Psoas muscle (tissue), 8 donors: ENCODE data around the gene CHRNA1. TPM values are rescaled to one million over a fixed set of nuclear protein-coding genes. Genes with fewer than 3 reads are reported as not detected.
A peak's percentile ranks its signal among the peaks of the same experiment; 100 is the strongest.

ENCODE experiments used
- ATAC-seq, 4 donors: fragments of 200-7000 bp; cut with Tn5 transposase; one replicate each; pipeline ENCODE4 v1.9.1; 2020; ENCODE audit warnings: moderate library complexity in 3 of 4, mild to moderate bottlenecking in 2 of 4
- DNase-seq, 2 donors: peaks; one replicate each; pipeline ENCODE4 v3.0.0-alpha.2; 2020
- H3K27ac ChIP-seq: fragments of 200-600 bp; one replicate; pipeline ENCODE4 v1.8.0; 2022
- H3K27me3 ChIP-seq, 3 donors: fragments of 200-600 bp in 1 of 3; one replicate each; pipeline versions ENCODE4 v1.6.1 to v1.8.0; 2013 to 2022; ENCODE audit warnings: low read length in 2 of 3, mild to moderate bottlenecking in 2 of 3, moderate library complexity in 1 of 3; ENCODE audit not compliant: insufficient read depth in 3 of 3
- H3K36me3 ChIP-seq, 2 donors: fragments of 200-600 bp in 1 of 2; one replicate each; pipeline versions ENCODE4 v1.6.1 to v1.8.0; 2013 to 2022; ENCODE audit warnings: low read depth in 1 of 2, mild to moderate bottlenecking in 1 of 2, moderate library complexity in 1 of 2; ENCODE audit not compliant: insufficient read depth in 1 of 2
- H3K4me1 ChIP-seq: fragments of 200-600 bp; one replicate; pipeline ENCODE4 v1.8.0; 2022
- H3K4me3 ChIP-seq: fragments of 200-600 bp; one replicate; pipeline ENCODE4 v1.8.0; 2022; ENCODE audit warnings: mild to moderate bottlenecking
- H3K9me3 ChIP-seq: fragments of 200-600 bp; one replicate; pipeline ENCODE4 v1.8.0; 2022
- WGBS, 3 donors: extraction: QIAGEN DNeasy Blood & Tissue Kit; methylation state at CpG; one replicate each; pipeline versions ENCODE4 v1.1.6 to v1.1.7; 2013; 5-methylcytosine and 5-hydroxymethylcytosine counted together
- intact Hi-C, 2 donors: fragments of 100-400 bp; cut with DNase I; formaldehyde crosslinking; loops; one replicate each; pipeline versions ENCODE4 v1.11.0 to v1.14.2; 2022
- polyA plus RNA-seq, 3 donors: library from polyadenylated mRNA; stranded (reverse); fragments of 200-250 nt; gene quantifications; one replicate each; pipeline ENCODE4 v1.2.3, GENCODE V29; 2013
- total RNA-seq, 4 donors: library from RNA; stranded (reverse); fragmentation: NEBNext Ultra II Directional in 2 of 4; extraction: Animal tissue kit (Norgen Biotek cat#: 25700) in 2 of 4; gene quantifications; one replicate each; pipeline versions ENCODE4 v1.2.1 to v1.2.4, GENCODE V29; 2021 to 2023
- TF ChIP-seq, protein P1 (sequence below): fragments of 200-600 bp; IDR thresholded peaks from one replicate; pipeline ENCODE4 v1.8.0; 2022; ENCODE audit warnings: antibody characterized with exemption
- donor health status: healthy with polysubstance abuse.
- donor health status: DM: no; HTN: no; CAD: no; lungs with moderate emphysema.
- donor health status: Bipolar disorder and iron deficiency.
- donor health status: healthy.
- donor health status: DM: yes; HTN: yes; CAD: no.
- donor health status: DM: no; HTN: no; CAD: no.
- donor health status: DM: no; HTN: no; CAD: no.
- donor health status: DM: yes; HTN: yes; CAD: no.

The CHRNA1 gene
- total and polyA plus RNA-seq, 7 donors, result 31.7 to 278 (median 123) TPM

DNA sequence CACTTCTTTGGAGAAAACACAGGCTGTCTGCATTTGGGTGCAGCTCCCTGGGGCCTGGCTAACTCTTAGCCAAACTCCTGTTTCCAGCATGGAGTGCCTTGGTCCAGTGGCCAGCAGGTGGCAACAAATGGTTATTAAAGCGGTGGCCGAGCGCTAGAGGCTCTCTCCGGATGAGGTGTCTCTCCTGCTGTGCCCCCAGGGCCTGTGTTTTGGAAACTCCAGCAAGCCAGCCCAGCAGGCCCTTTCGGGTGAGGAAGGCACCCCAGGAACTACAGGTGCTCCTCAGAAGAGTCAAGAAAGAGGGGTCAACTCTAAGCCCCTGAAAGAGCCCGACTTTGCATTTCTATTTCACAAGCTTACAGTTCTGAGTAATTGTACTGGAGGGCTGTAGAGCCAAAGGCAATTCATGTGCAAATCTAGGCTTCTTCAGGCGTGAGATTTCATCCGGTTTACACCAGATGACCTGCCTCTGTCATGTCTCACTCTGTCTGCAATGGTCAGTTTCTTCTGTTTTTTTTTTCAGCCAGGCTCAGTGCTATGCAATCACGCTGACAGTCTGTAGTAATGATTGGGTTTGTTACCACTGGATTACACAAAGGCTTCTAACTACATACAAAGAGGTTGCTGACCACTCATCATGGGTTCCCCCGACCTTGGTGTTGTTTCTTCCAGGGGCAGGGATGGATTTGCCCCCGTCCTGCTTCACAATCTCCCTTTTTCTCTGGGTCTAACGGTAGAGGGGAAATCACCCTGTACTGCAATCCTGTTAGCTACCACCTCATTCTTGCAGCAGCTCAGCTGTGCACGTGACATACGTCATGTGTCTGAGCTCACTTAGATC, 7.6 kb upstream of the CHRNA1 start:
- H3K4me3 ChIP-seq, result no peak overlapping the region
- H3K27ac ChIP-seq, result no peak overlapping the region
- TF ChIP-seq, protein P1, sequence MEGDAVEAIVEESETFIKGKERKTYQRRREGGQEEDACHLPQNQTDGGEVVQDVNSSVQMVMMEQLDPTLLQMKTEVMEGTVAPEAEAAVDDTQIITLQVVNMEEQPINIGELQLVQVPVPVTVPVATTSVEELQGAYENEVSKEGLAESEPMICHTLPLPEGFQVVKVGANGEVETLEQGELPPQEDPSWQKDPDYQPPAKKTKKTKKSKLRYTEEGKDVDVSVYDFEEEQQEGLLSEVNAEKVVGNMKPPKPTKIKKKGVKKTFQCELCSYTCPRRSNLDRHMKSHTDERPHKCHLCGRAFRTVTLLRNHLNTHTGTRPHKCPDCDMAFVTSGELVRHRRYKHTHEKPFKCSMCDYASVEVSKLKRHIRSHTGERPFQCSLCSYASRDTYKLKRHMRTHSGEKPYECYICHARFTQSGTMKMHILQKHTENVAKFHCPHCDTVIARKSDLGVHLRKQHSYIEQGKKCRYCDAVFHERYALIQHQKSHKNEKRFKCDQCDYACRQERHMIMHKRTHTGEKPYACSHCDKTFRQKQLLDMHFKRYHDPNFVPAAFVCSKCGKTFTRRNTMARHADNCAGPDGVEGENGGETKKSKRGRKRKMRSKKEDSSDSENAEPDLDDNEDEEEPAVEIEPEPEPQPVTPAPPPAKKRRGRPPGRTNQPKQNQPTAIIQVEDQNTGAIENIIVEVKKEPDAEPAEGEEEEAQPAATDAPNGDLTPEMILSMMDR, result peak; percentile 78
- intact Hi-C loops, result loop anchor here (2.0 to 5.0 kb wide), 3 partner anchors 75 to 221 kb away; no protein-coding TSS in a partner anchor
- H3K9me3 ChIP-seq, result no peaks in the 10 kb centered on the region
- peak; percentile 93 to 97 (median 94) for ATAC-seq
- WGBS, 3 donors, result 22 to 35% (median 23%) methylated on average over 14 of the region's 14 CpGs
- peaks cover 6% of the 10 kb centered on the region for H3K4me1 ChIP-seq
- H3K27me3 ChIP-seq, result no peaks in the 10 kb centered on the region
- peak; percentile 72 to 81 for DNase-seq
- H3K36me3 ChIP-seq, result no peaks in the 10 kb centered on the region

DNA sequence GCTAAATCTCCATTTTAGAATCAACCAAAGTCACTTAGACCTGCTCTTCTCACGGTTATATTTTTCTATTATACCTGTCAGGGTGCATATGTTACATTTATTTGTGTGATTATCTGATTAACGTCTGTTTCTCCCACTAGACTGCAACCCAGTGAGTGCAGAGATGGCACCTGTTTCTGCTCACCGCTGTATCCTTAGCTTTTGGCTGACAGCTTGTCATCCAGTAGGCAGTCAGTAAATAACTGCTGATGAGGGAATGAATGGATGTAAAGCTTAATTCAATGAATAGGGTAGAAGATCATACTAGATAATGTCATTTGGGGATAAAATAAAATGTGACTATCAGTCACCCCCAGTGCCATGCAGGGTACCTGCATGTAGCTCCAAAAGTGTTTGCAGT, 6.9 kb upstream of the CHRNA1 start:
- TF ChIP-seq, protein P1, result no peak
- peak in 2 of 4 donors; percentile 5 to 6 for ATAC-seq
- no peak overlapping the region for H3K27ac ChIP-seq
- no peaks in the 10 kb centered on the region for H3K36me3 ChIP-seq
- intact Hi-C loops, result loop anchor here (2.0 to 5.0 kb wide), 3 partner anchors 74 to 222 kb away; no protein-coding TSS in a partner anchor
- 55 to 71% (median 57%) methylated on average over 3 of the region's 3 CpGs for WGBS, 3 donors
- no peaks in the 10 kb centered on the region for H3K27me3 ChIP-seq
- H3K4me1 ChIP-seq, result peaks cover 7% of the 10 kb centered on the region
- DNase-seq, result no peak
- no peak overlapping the region for H3K4me3 ChIP-seq
- H3K9me3 ChIP-seq, result no peaks in the 10 kb centered on the region

DNA sequence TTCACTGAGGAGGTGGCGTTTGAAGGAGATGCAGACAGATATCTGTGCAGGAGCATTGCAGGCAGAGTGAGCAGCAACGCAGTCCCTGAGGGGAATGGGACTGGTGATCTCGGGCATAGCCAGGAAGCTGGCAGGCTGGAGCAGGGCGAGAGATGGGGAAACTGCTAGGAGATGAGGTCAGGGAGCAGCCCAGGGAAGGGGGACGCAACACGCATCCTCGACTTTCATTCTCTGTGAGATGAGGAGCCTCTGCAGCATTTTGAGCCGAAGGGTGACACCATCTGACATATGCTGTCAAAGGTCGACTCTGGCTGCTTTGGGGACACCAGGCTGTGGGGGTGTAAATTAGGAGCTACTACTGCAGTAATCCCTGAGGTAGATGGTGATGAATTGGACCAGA, 4.3 kb upstream of the CHRNA1 start:
- no peak for ATAC-seq
- DNase-seq, result no peak
- 75 to 78% (median 78%) methylated on average over 9 of the region's 9 CpGs for WGBS, 3 donors
- intact Hi-C loops, result no loop called here
- Histone ChIP-seq H3K27me3 (no peaks in the 10 kb centered on the region), H3K4me1 (peaks cover 20% of the 10 kb centered on the region), H3K27ac (no peak overlapping the region), H3K4me3 (no peak overlapping the region), H3K36me3 (no peaks in the 10 kb centered on the region), H3K9me3 (no peaks in the 10 kb centered on the region)
- TF ChIP-seq, protein P1, result no peak

DNA sequence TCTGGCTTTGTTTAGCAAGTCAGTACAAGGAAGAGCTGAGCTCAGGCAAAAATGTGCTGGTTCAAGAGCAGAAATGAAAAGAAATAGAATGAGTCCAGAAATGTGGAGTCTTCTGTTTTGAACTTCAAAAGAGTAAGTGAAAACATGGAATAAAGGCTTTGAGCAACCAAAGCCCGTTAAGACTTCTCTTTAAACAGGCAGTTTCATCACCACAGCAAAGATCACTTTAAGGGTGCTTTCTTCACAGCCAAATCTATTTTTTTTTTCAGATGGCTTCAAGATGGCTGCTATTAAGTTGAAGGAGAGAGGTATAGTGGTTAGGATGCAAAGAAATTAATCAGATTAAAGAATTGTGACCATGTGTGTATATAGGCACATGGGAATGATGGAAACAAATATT, 2.0 kb upstream of the CHRNA1 start:
- TF ChIP-seq, protein P1, result no peak
- no peak overlapping the region for H3K4me3 ChIP-seq
- ATAC-seq (no peak), DNase-seq (no peak)
- no peaks in the 10 kb centered on the region for H3K36me3 ChIP-seq
- H3K27ac ChIP-seq, result no peak overlapping the region
- H3K4me1 ChIP-seq, result peaks cover 24% of the 10 kb centered on the region
- H3K9me3 ChIP-seq, result no peaks in the 10 kb centered on the region
- intact Hi-C loops, result no loop called here
- WGBS, 3 donors, result 84 to 93% (median 89%) methylated on average over 1 of the region's 1 CpG
- no peaks in the 10 kb centered on the region for H3K27me3 ChIP-seq
